Rectal smooth muscle tissue (tissue), 1 donor: ENCODE data around the gene GUCY2D.
A peak's percentile ranks its signal among the peaks of the same experiment; 100 is the strongest.
"Not testable (repeated sequence)": the region's sequence is repeated elsewhere in the genome, so short reads cannot be mapped to it uniquely, and the experiment has no call there.

Source experiments
- H3K27ac ChIP-seq: one replicate; pipeline ENCODE4 v1.7.0; 2013; ENCODE audit warnings: low read depth, low read length, inconsistent platforms
- H3K27me3 ChIP-seq: one replicate; pipeline ENCODE4 v1.7.0; 2013; ENCODE audit warnings: low read length; ENCODE audit not compliant: control insufficient read depth, insufficient read depth
- H3K36me3 ChIP-seq: one replicate; pipeline ENCODE4 v1.7.0; 2013; ENCODE audit warnings: low read length; ENCODE audit not compliant: control insufficient read depth, insufficient read depth
- H3K4me1 ChIP-seq: one replicate; pipeline ENCODE4 v1.7.0; 2013; ENCODE audit warnings: low read length; ENCODE audit not compliant: control insufficient read depth, insufficient read depth
- H3K4me3 ChIP-seq: one replicate; pipeline ENCODE4 v1.7.0; 2013; ENCODE audit warnings: low read length
- H3K9ac ChIP-seq: one replicate; pipeline ENCODE4 v1.7.0; 2013; ENCODE audit warnings: low read length

The GUCY2D gene

GRCh38 chr17:8001976-8002720, at the start of gene GUCY2D:
Gene GUCY2D, plus strand, starts transcription at chr17:8002615. Its CDS starts 433 bp downstream, at chr17:8003048.
- Histone ChIP-seq H3K27me3 (peaks cover 13% of the 10 kb centered on the region), H3K4me3 (peak within 1 kb of the TSS; percentile 24), H3K36me3 (no peaks in the 10 kb centered on the region), H3K9ac (no peak within 1 kb of the TSS), H3K27ac (no peak within 1 kb of the TSS), H3K4me1 (no peaks in the 10 kb centered on the region)

DNA sequence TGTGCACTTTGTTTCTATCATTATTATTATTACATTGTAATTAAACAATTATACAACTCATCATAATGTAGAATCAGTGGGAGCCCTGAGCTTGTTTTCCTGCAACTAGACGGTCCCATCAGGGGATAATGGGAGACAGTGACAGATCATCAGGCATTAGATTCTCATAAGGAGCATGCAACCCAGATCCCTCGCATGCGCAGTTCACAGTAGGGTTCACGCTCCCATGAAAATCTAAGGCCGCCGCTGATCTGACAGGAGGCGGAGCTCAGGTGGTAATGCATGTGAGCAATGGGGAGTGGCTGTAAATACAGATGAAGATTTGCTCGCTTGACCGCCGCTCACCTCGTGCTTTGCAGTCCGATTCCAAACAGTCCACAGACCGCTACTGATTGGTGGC, 49.1 kb upstream of the GUCY2D start:
- not testable (repeated sequence) for H3K4me3 ChIP-seq, H3K27ac ChIP-seq, H3K36me3 ChIP-seq, H3K9ac ChIP-seq, H3K27me3 ChIP-seq
- peaks cover 13% of the 10 kb centered on the region for H3K4me1 ChIP-seq

DNA sequence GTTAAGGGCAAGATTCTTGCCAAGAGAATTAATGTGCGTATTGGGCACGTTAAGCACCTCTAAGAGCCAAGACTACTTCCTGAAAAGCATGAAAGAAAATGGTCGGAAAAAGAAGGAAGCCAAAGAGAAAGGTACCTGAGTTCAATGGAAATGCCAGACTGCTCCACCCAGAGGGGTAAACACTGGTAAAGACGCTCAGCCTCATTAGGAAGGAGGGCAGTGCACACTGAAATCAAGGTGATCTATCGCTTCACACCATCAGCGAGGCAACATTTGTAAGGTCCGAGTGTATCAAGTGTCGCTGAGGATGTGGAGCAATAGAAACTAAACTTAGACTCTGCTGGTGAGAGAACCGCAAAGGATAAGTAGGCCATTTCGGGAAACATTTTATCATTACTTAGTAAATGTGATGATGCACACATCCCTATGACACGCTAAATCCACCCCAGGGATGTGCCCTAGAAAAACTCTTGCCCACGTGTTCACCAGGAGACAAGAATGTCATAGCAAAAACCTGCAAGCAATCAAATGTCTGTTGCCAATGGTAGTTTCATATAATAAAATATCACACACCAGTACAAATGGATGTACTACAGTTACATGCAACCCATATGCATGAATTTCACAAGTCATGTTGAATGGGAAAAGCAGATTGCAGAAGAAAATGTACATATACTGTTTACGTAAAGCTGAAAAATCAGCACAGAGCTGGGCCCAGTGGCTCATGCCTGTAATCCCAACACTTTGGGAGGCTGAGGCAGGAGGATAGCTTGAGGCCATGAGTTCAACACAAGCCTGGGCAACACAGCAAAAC, 46.8 kb upstream of the GUCY2D start:
- Histone ChIP-seq H3K4me3 (no peak overlapping the region), H3K27ac (peak overlapping the region; percentile 76), H3K36me3 (no peaks in the 10 kb centered on the region), H3K27me3 (no peaks in the 10 kb centered on the region), H3K9ac (no peak overlapping the region), H3K4me1 (peaks cover 13% of the 10 kb centered on the region)

GRCh38 chr17:7956228-7956965, 46.0 kb upstream of the GUCY2D start:
- peaks cover 2% of the 10 kb centered on the region for H3K27me3 ChIP-seq
- H3K36me3 ChIP-seq, result no peaks in the 10 kb centered on the region
- no peak overlapping the region for H3K9ac ChIP-seq
- peak overlapping the region; percentile 71 for H3K27ac ChIP-seq
- no peak overlapping the region for H3K4me3 ChIP-seq
- H3K4me1 ChIP-seq, result peaks cover 13% of the 10 kb centered on the region

GRCh38 chr17:7959503-7960253, 42.7 kb upstream of the GUCY2D start:
- no peak overlapping the region for H3K27ac ChIP-seq
- no peaks in the 10 kb centered on the region for H3K36me3 ChIP-seq
- peaks cover 2% of the 10 kb centered on the region for H3K27me3 ChIP-seq
- no peak overlapping the region for H3K4me3 ChIP-seq
- peaks cover 10% of the 10 kb centered on the region for H3K4me1 ChIP-seq
- no peak overlapping the region for H3K9ac ChIP-seq

DNA sequence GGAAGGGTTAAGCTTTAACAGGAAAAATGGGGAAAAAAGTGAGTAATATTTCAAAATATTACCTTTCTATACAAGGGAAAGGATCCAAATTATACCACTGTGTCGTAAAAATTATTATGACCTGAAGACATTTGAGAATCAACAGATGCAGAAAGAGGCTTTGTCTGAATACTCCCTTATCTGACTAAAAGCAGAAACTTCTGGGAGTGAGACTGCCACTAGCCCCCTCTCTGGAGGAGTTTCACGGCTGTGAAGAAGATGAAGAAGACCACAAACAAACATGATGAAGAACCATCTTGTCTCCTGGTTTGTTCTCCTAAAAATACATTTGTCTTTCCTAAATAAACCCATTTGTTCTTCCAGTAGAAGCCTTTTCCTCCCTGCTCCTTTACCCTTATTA, 41.0 kb upstream of the GUCY2D start:
- Histone ChIP-seq H3K9ac (no peak overlapping the region), H3K27ac (no peak overlapping the region), H3K4me1 (no peaks in the 10 kb centered on the region), H3K27me3 (peaks cover 2% of the 10 kb centered on the region), H3K36me3 (no peaks in the 10 kb centered on the region), H3K4me3 (no peak overlapping the region)

DNA sequence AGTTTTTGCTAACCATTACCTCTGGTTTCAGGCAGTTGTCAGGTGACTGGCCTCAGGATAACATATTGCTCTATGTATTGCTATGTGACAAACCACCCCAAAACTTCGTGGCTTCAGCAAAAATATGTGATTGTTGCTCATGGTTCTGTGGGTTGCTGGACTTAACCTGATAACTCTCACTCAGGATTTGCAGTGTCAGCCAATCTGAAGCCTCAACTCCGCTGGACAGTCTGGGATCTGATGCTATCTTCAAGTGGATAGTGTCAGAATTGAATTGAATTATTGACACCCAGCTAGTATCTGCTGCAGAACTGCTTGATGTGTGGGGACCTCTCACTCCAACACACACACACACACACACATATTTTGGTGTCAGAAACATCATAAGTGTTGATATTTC, 34.7 kb upstream of the GUCY2D start:
- no peaks in the 10 kb centered on the region for H3K36me3 ChIP-seq
- no peak overlapping the region for H3K9ac ChIP-seq
- no peaks in the 10 kb centered on the region for H3K4me1 ChIP-seq
- no peak overlapping the region for H3K27ac ChIP-seq
- no peak overlapping the region for H3K4me3 ChIP-seq
- no peaks in the 10 kb centered on the region for H3K27me3 ChIP-seq

- Histone ChIP-seq H3K27ac (no peak overlapping the region), H3K27me3 (no peaks in the 10 kb centered on the region), H3K4me1 (no peaks in the 10 kb centered on the region), H3K9ac (no peak overlapping the region), H3K36me3 (no peaks in the 10 kb centered on the region), H3K4me3 (no peak overlapping the region)
Measured at GRCh38 chr17:7969433-7969832, 33.0 kb upstream of the GUCY2D start.

GRCh38 chr17:7971651-7972050, 30.8 kb upstream of the GUCY2D start:
- Histone ChIP-seq H3K9ac (no peak overlapping the region), H3K27me3 (no peaks in the 10 kb centered on the region), H3K36me3 (no peaks in the 10 kb centered on the region), H3K27ac (no peak overlapping the region), H3K4me1 (no peaks in the 10 kb centered on the region), H3K4me3 (no peak overlapping the region)

GRCh38 chr17:7972131-7972785, 30.2 kb upstream of the GUCY2D start:
- Histone ChIP-seq H3K36me3 (no peaks in the 10 kb centered on the region), H3K27me3 (no peaks in the 10 kb centered on the region), H3K27ac (no peak overlapping the region), H3K4me1 (no peaks in the 10 kb centered on the region), H3K9ac (no peak overlapping the region), H3K4me3 (no peak overlapping the region)

GRCh38 chr17:7974638-7975131, 27.7 kb upstream of the GUCY2D start:
- Histone ChIP-seq H3K27ac (no peak overlapping the region), H3K27me3 (no peaks in the 10 kb centered on the region), H3K4me1 (no peaks in the 10 kb centered on the region), H3K36me3 (no peaks in the 10 kb centered on the region), H3K9ac (no peak overlapping the region), H3K4me3 (no peak overlapping the region)
